Endothelial cell (in vitro differentiated cells): ENCODE results near the gene TMEM198. TPM values are rescaled to one million over a fixed set of nuclear protein-coding genes. Genes with fewer than 3 reads are reported as not detected.

Experiments used
- DNase-seq: peaks from one replicate; pipeline ENCODE4 v3.0.0; 2021; ENCODE audit warnings: low spot score
- H3K27ac Mint-ChIP-seq: one replicate; pipeline ENCODE4 v1.8.0; 2021; ENCODE audit warnings: mixed read lengths, inconsistent platforms; ENCODE audit not compliant: unreplicated experiment
- H3K27me3 Mint-ChIP-seq: one replicate; pipeline ENCODE4 v1.8.0; 2021; ENCODE audit warnings: mild to moderate bottlenecking, moderate library complexity, mixed read lengths, inconsistent platforms; ENCODE audit not compliant: unreplicated experiment
- H3K36me3 Mint-ChIP-seq: one replicate; pipeline ENCODE4 v1.8.0; 2021; ENCODE audit warnings: mild to moderate bottlenecking, low read depth, mixed read lengths, inconsistent platforms; ENCODE audit not compliant: unreplicated experiment
- H3K4me1 Mint-ChIP-seq: one replicate; pipeline ENCODE4 v1.8.0; 2021; ENCODE audit warnings: mild to moderate bottlenecking, mixed read lengths, inconsistent platforms; ENCODE audit not compliant: unreplicated experiment
- H3K4me3 Mint-ChIP-seq: one replicate; pipeline ENCODE4 v1.8.0; 2021; ENCODE audit warnings: mild to moderate bottlenecking, mixed read lengths, inconsistent platforms; ENCODE audit not compliant: unreplicated experiment
- H3K9me3 Mint-ChIP-seq: one replicate; pipeline ENCODE4 v1.8.0; 2021; ENCODE audit warnings: mixed read lengths, inconsistent platforms; ENCODE audit not compliant: unreplicated experiment
- total RNA-seq: library from RNA; stranded (reverse); fragmentation: NEBNext Ultra II Directional; extraction: Animal tissue kit (Norgen Biotek cat#: 25700); gene quantifications from one replicate; pipeline ENCODE4 v1.2.1, GENCODE V29; 2021; ENCODE audit not compliant: unreplicated experiment
- TF ChIP-seq, protein P1 (sequence below): fragments of 200-600 bp; sonication (generic); IDR thresholded peaks from one replicate; pipeline ENCODE4 v1.5.0; 2021; ENCODE audit warnings: antibody characterized with exemption; ENCODE audit not compliant: unreplicated experiment

TMEM198 gene
- total RNA-seq, 1 donor from 2014 or later: not detected

DNA sequence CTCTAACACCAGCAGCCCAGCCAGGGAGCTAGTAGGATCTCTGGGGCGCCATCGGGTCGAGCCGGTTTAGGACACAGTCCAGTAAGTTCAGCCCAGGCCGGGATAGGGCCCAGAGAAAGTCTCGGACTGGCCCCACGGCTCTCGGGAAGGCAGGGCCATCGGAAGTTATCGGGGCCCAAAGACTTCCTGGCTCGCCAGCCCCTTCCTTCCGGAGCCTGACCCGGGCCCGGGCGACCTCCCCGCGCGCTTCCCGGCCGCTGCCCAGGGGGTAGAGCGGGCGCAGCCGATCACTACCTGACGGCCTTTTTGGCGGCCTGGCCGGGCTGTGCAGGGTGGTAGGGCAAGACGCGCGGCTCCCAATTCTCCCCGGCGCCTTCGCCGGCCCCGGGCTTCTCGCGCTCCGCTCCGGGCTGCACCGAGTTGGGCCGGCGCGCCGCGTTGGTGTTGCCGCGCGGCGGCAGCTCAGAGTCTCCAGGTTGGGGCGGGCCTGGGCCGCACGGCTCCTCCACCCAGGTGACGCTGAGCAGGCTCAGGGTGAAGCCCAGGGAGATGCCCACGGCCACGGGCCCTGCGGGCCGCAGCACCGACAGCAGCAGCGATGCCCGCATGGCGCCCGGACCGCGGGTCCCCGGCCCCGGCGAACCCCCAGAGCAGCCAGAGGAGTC is 765 bp upstream of the TMEM198 start:
- Mint-ChIP-seq H3K4me1 (peaks cover 15% of the 10 kb centered on the region), H3K36me3 (peaks cover 18% of the 10 kb centered on the region), H3K27me3 (peaks cover 36% of the 10 kb centered on the region), H3K4me3 (no peak overlapping the region), H3K9me3 (no peaks in the 10 kb centered on the region), H3K27ac (no peak overlapping the region)
- TF ChIP-seq, protein P1, sequence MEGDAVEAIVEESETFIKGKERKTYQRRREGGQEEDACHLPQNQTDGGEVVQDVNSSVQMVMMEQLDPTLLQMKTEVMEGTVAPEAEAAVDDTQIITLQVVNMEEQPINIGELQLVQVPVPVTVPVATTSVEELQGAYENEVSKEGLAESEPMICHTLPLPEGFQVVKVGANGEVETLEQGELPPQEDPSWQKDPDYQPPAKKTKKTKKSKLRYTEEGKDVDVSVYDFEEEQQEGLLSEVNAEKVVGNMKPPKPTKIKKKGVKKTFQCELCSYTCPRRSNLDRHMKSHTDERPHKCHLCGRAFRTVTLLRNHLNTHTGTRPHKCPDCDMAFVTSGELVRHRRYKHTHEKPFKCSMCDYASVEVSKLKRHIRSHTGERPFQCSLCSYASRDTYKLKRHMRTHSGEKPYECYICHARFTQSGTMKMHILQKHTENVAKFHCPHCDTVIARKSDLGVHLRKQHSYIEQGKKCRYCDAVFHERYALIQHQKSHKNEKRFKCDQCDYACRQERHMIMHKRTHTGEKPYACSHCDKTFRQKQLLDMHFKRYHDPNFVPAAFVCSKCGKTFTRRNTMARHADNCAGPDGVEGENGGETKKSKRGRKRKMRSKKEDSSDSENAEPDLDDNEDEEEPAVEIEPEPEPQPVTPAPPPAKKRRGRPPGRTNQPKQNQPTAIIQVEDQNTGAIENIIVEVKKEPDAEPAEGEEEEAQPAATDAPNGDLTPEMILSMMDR: no peak
- peak; percentile 62 for DNase-seq

DNA sequence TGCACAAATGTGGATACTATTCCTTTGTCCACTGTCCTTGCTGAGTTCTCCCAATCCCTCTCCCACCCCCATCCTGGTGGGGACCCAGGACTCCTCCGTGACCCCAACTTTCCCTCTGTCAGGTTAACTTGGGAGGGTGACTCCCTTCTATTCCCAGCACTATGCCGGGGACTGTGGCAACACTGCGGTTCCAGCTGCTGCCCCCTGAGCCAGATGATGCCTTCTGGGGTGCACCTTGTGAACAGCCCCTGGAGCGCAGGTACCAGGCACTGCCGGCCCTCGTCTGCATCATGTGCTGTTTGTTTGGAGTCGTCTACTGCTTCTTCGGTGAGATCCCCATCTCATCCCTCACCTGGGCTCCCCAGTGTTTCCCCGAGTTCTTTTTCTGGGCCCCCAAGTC is 739 bp downstream of the TMEM198 start:
- H3K4me1 Mint-ChIP-seq: peaks cover 15% of the 10 kb centered on the region
- H3K27me3 Mint-ChIP-seq: peaks cover 46% of the 10 kb centered on the region
- peak overlapping the region; percentile 81 for H3K4me3 Mint-ChIP-seq
- DNase-seq: no peak
- TF ChIP-seq, protein P1: no peak
- peak overlapping the region; percentile 74 for H3K27ac Mint-ChIP-seq
- H3K9me3 Mint-ChIP-seq: no peaks in the 10 kb centered on the region
- H3K36me3 Mint-ChIP-seq: peaks cover 23% of the 10 kb centered on the region

DNA sequence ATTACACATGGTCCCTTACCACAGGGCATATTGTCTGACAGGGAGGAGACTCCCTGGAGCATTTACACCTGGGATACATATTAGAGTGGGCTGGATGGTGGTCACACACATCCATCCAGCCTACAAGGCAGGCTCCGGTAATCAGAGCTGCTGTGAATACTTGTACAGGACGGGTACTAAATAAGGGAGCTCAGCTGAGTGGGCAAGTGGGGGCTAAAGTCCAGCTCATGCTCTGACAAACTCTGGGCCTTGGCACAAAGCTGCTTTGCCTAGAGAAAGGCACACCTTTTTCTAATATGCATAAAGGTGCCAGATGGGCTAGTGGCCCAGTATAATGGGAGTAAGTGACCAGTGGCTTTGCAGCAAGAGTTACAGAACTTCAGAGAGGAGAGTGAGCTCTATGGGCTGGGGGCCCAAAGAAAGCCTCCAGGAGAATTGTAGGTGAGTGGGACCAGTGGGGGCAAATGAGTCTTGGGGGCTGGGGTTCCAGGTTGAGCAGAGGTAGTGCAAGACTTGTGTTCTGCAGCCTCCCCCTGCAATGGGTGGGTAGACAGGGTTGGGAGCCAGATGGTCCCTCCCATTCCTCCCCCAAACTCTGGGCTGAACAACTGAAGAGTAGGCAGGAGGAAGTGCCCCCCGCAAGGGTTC is 1.6 kb downstream of the TMEM198 start:
- Mint-ChIP-seq H3K27me3 (peaks cover 46% of the 10 kb centered on the region), H3K36me3 (peaks cover 23% of the 10 kb centered on the region), H3K4me1 (peaks cover 15% of the 10 kb centered on the region), H3K27ac (no peak overlapping the region), H3K9me3 (no peaks in the 10 kb centered on the region), H3K4me3 (no peak overlapping the region)
- TF ChIP-seq, protein P1: no peak
- no peak for DNase-seq

DNA sequence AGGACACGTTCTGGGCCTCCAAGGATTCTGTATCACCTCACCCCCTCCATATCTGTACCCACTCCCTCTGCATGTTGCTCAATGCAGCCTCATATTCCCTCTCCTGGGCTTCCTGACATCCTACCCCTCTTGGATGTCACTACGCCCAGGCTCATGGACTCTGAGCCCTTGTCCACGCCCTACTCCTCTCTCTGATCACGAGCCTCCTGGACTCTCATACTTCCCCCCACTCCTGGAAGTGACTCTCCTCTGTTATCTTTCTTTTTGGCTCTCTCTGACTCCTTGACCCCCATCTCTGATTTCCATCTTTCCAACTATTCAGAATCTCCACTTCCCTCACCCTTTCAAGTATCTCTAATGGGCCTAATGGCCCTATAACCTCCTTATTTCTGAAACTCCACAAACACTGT is 2.1 kb downstream of the TMEM198 start:
- Mint-ChIP-seq H3K36me3 (peaks cover 23% of the 10 kb centered on the region), H3K9me3 (no peaks in the 10 kb centered on the region), H3K27me3 (peaks cover 46% of the 10 kb centered on the region), H3K4me1 (peaks cover 15% of the 10 kb centered on the region), H3K4me3 (peak overlapping the region; percentile 10), H3K27ac (no peak overlapping the region)
- DNase-seq: no peak
- TF ChIP-seq, protein P1: no peak

DNA sequence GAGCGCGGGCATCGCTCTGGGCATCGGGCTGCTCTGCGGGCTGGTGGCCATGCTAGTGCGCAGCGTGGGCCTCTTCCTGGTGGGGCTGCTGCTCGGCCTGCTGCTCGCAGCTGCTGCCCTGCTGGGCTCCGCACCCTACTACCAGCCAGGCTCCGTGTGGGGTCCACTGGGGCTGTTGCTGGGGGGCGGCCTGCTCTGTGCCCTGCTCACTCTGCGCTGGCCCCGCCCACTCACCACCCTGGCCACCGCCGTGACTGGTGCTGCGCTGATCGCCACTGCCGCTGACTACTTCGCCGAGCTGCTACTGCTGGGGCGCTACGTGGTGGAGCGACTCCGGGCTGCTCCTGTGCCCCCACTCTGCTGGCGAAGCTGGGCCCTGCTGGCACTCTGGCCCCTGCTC is 3.8 kb downstream of the TMEM198 start:
- H3K27ac Mint-ChIP-seq: no peak overlapping the region
- no peaks in the 10 kb centered on the region for H3K9me3 Mint-ChIP-seq
- peaks cover 42% of the 10 kb centered on the region for H3K27me3 Mint-ChIP-seq
- H3K36me3 Mint-ChIP-seq: peaks cover 20% of the 10 kb centered on the region
- peaks cover 11% of the 10 kb centered on the region for H3K4me1 Mint-ChIP-seq
- no peak for DNase-seq
- no peak overlapping the region for H3K4me3 Mint-ChIP-seq
- TF ChIP-seq, protein P1: no peak
